HepG2 (cell line): ENCODE measurements around the gene CSNK1D. TPM values are rescaled to one million over a fixed set of nuclear protein-coding genes. Genes with fewer than 3 reads are reported as not detected.

Experiments
- HOXA9 ChIP-seq: sonication (generic); formaldehyde crosslinking; IDR thresholded peaks from 2 replicates; pipeline ENCODE4 v1.8.1; 2022; ENCODE audit warnings: missing genetic modification reagents, mild to moderate bottlenecking, moderate library complexity, borderline replicate concordance
- LCORL ChIP-seq, 2 experiments: fragments of 450-650 bp in 1 of 2; sonication (generic) in 1 of 2; formaldehyde crosslinking in 1 of 2; IDR thresholded peaks; 2 replicates each; pipeline versions ENCODE4 v1.5.0 to v1.6.1; 2017 to 2020; ENCODE audit warnings: antibody characterized with exemption in 1 of 2, missing genetic modification reagents in 1 of 2
- NR3C1 ChIP-seq: sonication (generic); formaldehyde crosslinking; IDR thresholded peaks from 2 replicates; pipeline ENCODE4 v1.4.0; 2020; ENCODE audit warnings: missing genetic modification reagents
- PRPF4 ChIP-seq: fragments of 200-400 bp; formaldehyde crosslinking; IDR thresholded peaks from 2 replicates; pipeline ENCODE4 v1.6.1; 2016; ENCODE audit warnings: low read length, low read depth; ENCODE audit not compliant: poor library complexity, severe bottlenecking
- RBAK ChIP-seq: sonication (generic); formaldehyde crosslinking; IDR thresholded peaks from 2 replicates; pipeline ENCODE4 v1.5.1; 2020; ENCODE audit warnings: mild to moderate bottlenecking, missing genetic modification reagents
- SALL1 ChIP-seq: sonication (generic); formaldehyde crosslinking; IDR thresholded peaks from 2 replicates; pipeline ENCODE4 v1.8.0; 2022; ENCODE audit warnings: mild to moderate bottlenecking, missing genetic modification reagents
- SMARCC2 ChIP-seq: fragments of 450-650 bp; IDR thresholded peaks from 2 replicates; pipeline ENCODE4 v1.6.1; 2017; ENCODE audit warnings: antibody characterized with exemption, mild to moderate bottlenecking
- TCF7L2 ChIP-seq: IDR thresholded peaks from 2 replicates; pipeline ENCODE4 v1.6.1; 2011; ENCODE audit warnings: mild to moderate bottlenecking, low read depth, low read length, moderate library complexity
- YY1 ChIP-seq: IDR thresholded peaks from 2 replicates; pipeline ENCODE4 v1.6.1; 2011; ENCODE audit warnings: low read length, low read depth, moderate library complexity, mild to moderate bottlenecking; ENCODE audit not compliant: insufficient read depth, insufficient replicate concordance
- ZBTB40 ChIP-seq, 2 experiments: fragments of 450-650 bp in 1 of 2; sonication (generic) in 1 of 2; formaldehyde crosslinking in 1 of 2; IDR thresholded peaks; 2 replicates each; pipeline versions ENCODE4 v1.6.1 to v1.8.0; 2016 to 2022; ENCODE audit warnings: antibody characterized with exemption in 1 of 2, mild to moderate bottlenecking in 1 of 2, missing genetic modification reagents in 1 of 2
- ZMYM3 ChIP-seq: sonication (generic); formaldehyde crosslinking; IDR thresholded peaks from 2 replicates; pipeline ENCODE4 v1.5.1; 2020; ENCODE audit warnings: mild to moderate bottlenecking, missing genetic modification reagents
- ZNF468 ChIP-seq: sonication (generic); formaldehyde crosslinking; IDR thresholded peaks from 2 replicates; pipeline ENCODE4 v1.8.0; 2022; ENCODE audit warnings: mild to moderate bottlenecking, moderate library complexity, missing genetic modification reagents
- ZNF607 ChIP-seq: sonication (generic); formaldehyde crosslinking; IDR thresholded peaks from 2 replicates; pipeline ENCODE4 v1.5.1; 2020; ENCODE audit warnings: missing genetic modification reagents, mild to moderate bottlenecking, borderline replicate concordance
- polyA plus RNA-seq, 8 experiments: library from polyadenylated mRNA; depleted of rRNA in 3 of 8; stranded (reverse) in 7 of 8; unstranded in 1 of 8; fragments of >200 nt; fragmentation: Illumina TruSeq in 4 of 8; extraction: Trizol in 4 of 8; gene quantifications; 2 replicates each; pipeline versions ENCODE4 v1.2.1 to v1.2.3, GENCODE V29; 2011 to 2016; ENCODE audit warnings: low read depth in 4 of 8, missing spikeins in 1 of 8, mixed read lengths in 1 of 8; ENCODE audit not compliant: insufficient read depth in 1 of 8
- total RNA-seq, 5 experiments: library from RNA; depleted of rRNA; stranded (reverse); fragments of >200 nt; fragmentation: Illumina TruSeq; extraction: Trizol; gene quantifications; 2 replicates each; pipeline ENCODE4 v1.2.3, GENCODE V29; 2016; ENCODE audit warnings: low read depth in 1 of 5
- TF ChIP-seq, protein P1 (sequence below), 2 experiments: fragments of 450-650 bp in 1 of 2; sonication (generic) in 1 of 2; formaldehyde crosslinking; IDR thresholded peaks; 2 replicates each; pipeline versions ENCODE4 v1.5.0 to v1.8.0; 2020 to 2022; ENCODE audit warnings: mild to moderate bottlenecking in 1 of 2, missing genetic modification reagents in 1 of 2
- TF ChIP-seq, protein P2 (sequence below): fragments of 450-650 bp; IDR thresholded peaks from 2 replicates; pipeline ENCODE4 v1.6.1; 2016
- TF ChIP-seq, protein P3 (sequence below): sonication (generic); formaldehyde crosslinking; IDR thresholded peaks from 2 replicates; pipeline ENCODE4 v1.5.1; 2020; ENCODE audit warnings: mild to moderate bottlenecking, missing genetic modification reagents, borderline replicate concordance

CSNK1D gene
- total and polyA plus RNA-seq, 2 of the 13 experiments (the other 11 are each of a cell fraction or from before 2014, with no cell fraction given), result 31.5 to 128 TPM

DNA sequence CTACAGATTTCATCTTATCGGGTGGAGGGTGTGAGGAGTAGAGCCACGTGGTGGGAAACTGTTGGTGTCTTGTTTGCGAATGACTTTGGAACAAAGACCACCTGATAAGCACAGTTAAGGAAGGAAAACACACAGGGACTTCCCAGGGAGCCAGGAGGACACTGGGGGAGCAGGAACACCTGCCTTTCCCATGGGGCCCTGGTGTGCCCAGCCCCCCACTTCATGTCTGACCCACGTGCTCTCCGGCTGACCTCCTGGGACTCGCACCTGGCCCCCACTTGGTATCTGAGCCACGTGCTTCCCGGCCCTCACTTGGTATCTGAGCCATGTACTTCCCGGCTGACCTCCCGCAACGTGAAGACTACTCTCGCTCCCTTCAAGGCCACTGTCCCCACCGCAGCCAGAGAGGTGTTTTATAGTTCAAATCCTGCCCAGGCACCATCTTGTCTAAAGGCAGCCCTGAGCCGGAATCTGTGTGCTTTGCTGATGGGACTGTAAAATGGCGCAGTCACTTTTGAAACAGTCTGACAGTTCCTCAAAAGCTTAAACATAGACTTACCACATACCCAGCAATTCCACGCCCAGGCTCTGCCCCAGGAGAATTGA, 5.4 kb upstream of the CSNK1D start (continued):
- TF ChIP-seq ZBTB40 (IDR thresholded peaks at IDR 0.05) (no peak), ZBTB40 (CRISPR knock-in tag; IDR thresholded peaks at IDR 0.05) (no peak), ZMYM3 (CRISPR knock-in tag) (0 out of 2 replicates have a peak, but pooled peaks have one; percentile 21), YY1 (no peak), HOXA9 (CRISPR knock-in tag) (no peak), SMARCC2 (no peak), PRPF4 (no peak), LCORL (IDR thresholded peaks at IDR 0.05) (no peak), LCORL (CRISPR knock-in tag; IDR thresholded peaks at IDR 0.05) (no peak), SALL1 (peak; percentile 62), RBAK (CRISPR knock-in tag) (no peak), ZNF468 (CRISPR knock-in tag) (no peak), ZNF607 (CRISPR knock-in tag) (peak; percentile 54; the same call in 1 of the 2 replicates), NR3C1 (CRISPR knock-in tag) (no peak), TCF7L2 (no peak)
- TF ChIP-seq, protein P1, sequence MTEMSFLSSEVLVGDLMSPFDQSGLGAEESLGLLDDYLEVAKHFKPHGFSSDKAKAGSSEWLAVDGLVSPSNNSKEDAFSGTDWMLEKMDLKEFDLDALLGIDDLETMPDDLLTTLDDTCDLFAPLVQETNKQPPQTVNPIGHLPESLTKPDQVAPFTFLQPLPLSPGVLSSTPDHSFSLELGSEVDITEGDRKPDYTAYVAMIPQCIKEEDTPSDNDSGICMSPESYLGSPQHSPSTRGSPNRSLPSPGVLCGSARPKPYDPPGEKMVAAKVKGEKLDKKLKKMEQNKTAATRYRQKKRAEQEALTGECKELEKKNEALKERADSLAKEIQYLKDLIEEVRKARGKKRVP (CRISPR knock-in tag; IDR thresholded peaks at IDR 0.05), result no peak
- TF ChIP-seq, protein P2, sequence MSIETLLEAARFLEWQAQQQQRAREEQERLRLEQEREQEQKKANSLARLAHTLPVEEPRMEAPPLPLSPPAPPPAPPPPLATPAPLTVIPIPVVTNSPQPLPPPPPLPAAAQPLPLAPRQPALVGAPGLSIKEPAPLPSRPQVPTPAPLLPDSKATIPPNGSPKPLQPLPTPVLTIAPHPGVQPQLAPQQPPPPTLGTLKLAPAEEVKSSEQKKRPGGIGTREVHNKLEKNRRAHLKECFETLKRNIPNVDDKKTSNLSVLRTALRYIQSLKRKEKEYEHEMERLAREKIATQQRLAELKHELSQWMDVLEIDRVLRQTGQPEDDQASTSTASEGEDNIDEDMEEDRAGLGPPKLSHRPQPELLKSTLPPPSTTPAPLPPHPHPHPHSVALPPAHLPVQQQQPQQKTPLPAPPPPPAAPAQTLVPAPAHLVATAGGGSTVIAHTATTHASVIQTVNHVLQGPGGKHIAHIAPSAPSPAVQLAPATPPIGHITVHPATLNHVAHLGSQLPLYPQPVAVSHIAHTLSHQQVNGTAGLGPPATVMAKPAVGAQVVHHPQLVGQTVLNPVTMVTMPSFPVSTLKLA, result peak; percentile 47
- TF ChIP-seq, protein P3, sequence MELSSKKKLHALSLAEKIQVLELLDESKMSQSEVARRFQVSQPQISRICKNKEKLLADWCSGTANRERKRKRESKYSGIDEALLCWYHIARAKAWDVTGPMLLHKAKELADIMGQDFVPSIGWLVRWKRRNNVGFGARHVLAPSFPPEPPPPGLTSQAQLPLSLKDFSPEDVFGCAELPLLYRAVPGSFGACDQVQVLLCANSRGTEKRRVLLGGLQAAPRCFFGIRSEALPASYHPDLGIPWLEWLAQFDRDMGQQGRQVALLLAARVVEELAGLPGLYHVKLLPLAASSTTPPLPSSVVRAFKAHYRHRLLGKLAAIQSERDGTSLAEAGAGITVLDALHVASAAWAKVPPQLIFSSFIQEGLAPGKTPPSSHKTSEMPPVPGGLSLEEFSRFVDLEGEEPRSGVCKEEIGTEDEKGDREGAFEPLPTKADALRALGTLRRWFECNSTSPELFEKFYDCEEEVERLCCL (CRISPR knock-in tag), result no peak
